Measurements from ENCODE around the gene MBLAC2. TPM values are rescaled to one million over a fixed set of nuclear protein-coding genes. Genes with fewer than 3 reads are reported as not detected.

The MBLAC2 gene
- polyA plus RNA-seq, 1 of the 3 experiments (the other 2 are of a cell fraction), result 2.0 TPM

DNA sequence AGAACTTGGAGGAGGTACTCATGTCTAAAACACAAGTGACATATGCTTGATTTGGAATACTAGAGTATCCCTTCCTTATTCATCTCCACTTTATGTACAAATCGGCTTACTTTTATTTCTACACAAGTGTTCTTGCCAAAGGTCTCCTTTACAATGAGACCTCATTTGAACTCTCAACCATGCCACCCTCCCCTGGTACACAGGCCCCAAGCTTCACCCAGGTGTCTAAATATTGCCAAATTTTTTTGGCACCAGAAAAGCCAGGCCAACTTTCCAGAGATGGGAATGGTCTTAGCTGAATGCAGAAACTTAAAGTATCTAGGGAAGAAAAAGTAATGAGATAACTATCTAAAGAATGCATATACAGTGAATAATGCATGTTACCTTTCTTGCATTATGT, 35.9 kb upstream of the MBLAC2 start:
- Histone ChIP-seq H2AFZ (ENCODE audit: low read depth) (no peak overlapping the region), H3K4me1 (ENCODE audit: control insufficient read depth in 1 of 2, insufficient read depth in 2 of 2, low read depth in 1 of 2, low read length in 1 of 2) (peaks cover 0 to 14% of the 10 kb centered on the region in 2 experiments; a peak in 1 of 4 replicates), H3K36me3 (replicated peaks in 1 of 2; ENCODE audit: control insufficient read depth in 1 of 2, insufficient read depth in 2 of 2, low read length in 1 of 2) (peaks cover 2 to 5% of the 10 kb centered on the region in 2 experiments), H3K79me2 (ENCODE audit: insufficient read depth) (no peaks in the 10 kb centered on the region), H3K9me2 (no peaks in the 10 kb centered on the region), H3K9ac (no peak overlapping the region), H4K20me1 (ENCODE audit: insufficient read depth) (no peaks in the 10 kb centered on the region), H3K27ac (ENCODE audit: low read depth in 2 of 2, low read length in 1 of 2) (no peak overlapping the region), H3F3A (replicated peaks; ENCODE audit: insufficient read depth) (peaks cover 14% of the 10 kb centered on the region), H3K9me3 (no peaks in the 10 kb centered on the region), H3K27me3 (ENCODE audit: insufficient read depth) (no peaks in the 10 kb centered on the region), H3K4me3 (ENCODE audit: low read depth in 2 of 2, low read length in 1 of 2) (no peak overlapping the region), H3K4me2 (no peak overlapping the region)
- POLR2A ChIA-PET, result no interaction called here
- CTCF ChIA-PET, result interaction anchor here (4.4 kb wide), 1 partner anchor 19 kb away, joined by 16 read pairs; the partner anchor contains the start of gene LYSMD3
- TF ChIP-seq NFIC (IDR thresholded peaks at IDR 0.05; ENCODE audit: borderline replicate concordance) (no peak), RXRA (IDR thresholded peaks at IDR 0.05; ENCODE audit: borderline replicate concordance, low read depth) (no peak), RCOR1 (IDR thresholded peaks at IDR 0.05; ENCODE audit: low read length) (no peak), ELF1 (IDR thresholded peaks at IDR 0.05) (no peak), MEF2A (IDR thresholded peaks at IDR 0.05; ENCODE audit: borderline replicate concordance, low read depth) (no peak), SMC3 (IDR thresholded peaks at IDR 0.05; ENCODE audit: low read depth, low read length) (no peak), SIN3A (IDR thresholded peaks at IDR 0.05; ENCODE audit: borderline replicate concordance, low read depth, low read length) (no peak), TCF12 (IDR thresholded peaks at IDR 0.05) (no peak), MXI1 (IDR thresholded peaks at IDR 0.05; ENCODE audit: low read depth, low read length) (no peak), FOXM1 (IDR thresholded peaks at IDR 0.05; ENCODE audit: low read depth) (no peak), EP300 (IDR thresholded peaks at IDR 0.05; ENCODE audit: borderline replicate concordance in 1 of 2, low read depth in 1 of 2, low read length in 1 of 2) (no peak), YY1 (IDR thresholded peaks at IDR 0.05; ENCODE audit: low read depth) (no peak), GATA2 (CRISPR knock-in tag; IDR thresholded peaks at IDR 0.05) (no peak)
- TF ChIP-seq, protein P1, sequence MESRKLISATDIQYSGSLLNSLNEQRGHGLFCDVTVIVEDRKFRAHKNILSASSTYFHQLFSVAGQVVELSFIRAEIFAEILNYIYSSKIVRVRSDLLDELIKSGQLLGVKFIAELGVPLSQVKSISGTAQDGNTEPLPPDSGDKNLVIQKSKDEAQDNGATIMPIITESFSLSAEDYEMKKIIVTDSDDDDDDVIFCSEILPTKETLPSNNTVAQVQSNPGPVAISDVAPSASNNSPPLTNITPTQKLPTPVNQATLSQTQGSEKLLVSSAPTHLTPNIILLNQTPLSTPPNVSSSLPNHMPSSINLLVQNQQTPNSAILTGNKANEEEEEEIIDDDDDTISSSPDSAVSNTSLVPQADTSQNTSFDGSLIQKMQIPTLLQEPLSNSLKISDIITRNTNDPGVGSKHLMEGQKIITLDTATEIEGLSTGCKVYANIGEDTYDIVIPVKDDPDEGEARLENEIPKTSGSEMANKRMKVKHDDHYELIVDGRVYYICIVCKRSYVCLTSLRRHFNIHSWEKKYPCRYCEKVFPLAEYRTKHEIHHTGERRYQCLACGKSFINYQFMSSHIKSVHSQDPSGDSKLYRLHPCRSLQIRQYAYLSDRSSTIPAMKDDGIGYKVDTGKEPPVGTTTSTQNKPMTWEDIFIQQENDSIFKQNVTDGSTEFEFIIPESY (IDR thresholded peaks at IDR 0.05; ENCODE audit: borderline replicate concordance, low read depth), result no peak
- TF ChIP-seq, protein P2, sequence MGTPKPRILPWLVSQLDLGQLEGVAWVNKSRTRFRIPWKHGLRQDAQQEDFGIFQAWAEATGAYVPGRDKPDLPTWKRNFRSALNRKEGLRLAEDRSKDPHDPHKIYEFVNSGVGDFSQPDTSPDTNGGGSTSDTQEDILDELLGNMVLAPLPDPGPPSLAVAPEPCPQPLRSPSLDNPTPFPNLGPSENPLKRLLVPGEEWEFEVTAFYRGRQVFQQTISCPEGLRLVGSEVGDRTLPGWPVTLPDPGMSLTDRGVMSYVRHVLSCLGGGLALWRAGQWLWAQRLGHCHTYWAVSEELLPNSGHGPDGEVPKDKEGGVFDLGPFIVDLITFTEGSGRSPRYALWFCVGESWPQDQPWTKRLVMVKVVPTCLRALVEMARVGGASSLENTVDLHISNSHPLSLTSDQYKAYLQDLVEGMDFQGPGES (IDR thresholded peaks at IDR 0.05; ENCODE audit: low read depth, low read length), result no peak
- TF ChIP-seq, protein P3, sequence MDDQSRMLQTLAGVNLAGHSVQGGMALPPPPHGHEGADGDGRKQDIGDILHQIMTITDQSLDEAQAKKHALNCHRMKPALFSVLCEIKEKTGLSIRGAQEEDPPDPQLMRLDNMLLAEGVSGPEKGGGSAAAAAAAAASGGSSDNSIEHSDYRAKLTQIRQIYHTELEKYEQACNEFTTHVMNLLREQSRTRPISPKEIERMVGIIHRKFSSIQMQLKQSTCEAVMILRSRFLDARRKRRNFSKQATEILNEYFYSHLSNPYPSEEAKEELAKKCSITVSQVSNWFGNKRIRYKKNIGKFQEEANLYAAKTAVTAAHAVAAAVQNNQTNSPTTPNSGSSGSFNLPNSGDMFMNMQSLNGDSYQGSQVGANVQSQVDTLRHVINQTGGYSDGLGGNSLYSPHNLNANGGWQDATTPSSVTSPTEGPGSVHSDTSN (IDR thresholded peaks at IDR 0.05), result no peak
- TF ChIP-seq, protein P4, sequence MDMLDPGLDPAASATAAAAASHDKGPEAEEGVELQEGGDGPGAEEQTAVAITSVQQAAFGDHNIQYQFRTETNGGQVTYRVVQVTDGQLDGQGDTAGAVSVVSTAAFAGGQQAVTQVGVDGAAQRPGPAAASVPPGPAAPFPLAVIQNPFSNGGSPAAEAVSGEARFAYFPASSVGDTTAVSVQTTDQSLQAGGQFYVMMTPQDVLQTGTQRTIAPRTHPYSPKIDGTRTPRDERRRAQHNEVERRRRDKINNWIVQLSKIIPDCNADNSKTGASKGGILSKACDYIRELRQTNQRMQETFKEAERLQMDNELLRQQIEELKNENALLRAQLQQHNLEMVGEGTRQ (IDR thresholded peaks at IDR 0.05; ENCODE audit: borderline replicate concordance, low read depth, low read length), result no peak
- TF ChIP-seq, protein P5, sequence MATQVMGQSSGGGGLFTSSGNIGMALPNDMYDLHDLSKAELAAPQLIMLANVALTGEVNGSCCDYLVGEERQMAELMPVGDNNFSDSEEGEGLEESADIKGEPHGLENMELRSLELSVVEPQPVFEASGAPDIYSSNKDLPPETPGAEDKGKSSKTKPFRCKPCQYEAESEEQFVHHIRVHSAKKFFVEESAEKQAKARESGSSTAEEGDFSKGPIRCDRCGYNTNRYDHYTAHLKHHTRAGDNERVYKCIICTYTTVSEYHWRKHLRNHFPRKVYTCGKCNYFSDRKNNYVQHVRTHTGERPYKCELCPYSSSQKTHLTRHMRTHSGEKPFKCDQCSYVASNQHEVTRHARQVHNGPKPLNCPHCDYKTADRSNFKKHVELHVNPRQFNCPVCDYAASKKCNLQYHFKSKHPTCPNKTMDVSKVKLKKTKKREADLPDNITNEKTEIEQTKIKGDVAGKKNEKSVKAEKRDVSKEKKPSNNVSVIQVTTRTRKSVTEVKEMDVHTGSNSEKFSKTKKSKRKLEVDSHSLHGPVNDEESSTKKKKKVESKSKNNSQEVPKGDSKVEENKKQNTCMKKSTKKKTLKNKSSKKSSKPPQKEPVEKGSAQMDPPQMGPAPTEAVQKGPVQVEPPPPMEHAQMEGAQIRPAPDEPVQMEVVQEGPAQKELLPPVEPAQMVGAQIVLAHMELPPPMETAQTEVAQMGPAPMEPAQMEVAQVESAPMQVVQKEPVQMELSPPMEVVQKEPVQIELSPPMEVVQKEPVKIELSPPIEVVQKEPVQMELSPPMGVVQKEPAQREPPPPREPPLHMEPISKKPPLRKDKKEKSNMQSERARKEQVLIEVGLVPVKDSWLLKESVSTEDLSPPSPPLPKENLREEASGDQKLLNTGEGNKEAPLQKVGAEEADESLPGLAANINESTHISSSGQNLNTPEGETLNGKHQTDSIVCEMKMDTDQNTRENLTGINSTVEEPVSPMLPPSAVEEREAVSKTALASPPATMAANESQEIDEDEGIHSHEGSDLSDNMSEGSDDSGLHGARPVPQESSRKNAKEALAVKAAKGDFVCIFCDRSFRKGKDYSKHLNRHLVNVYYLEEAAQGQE (IDR thresholded peaks at IDR 0.05; ENCODE audit: low read depth, low read length), result no peak
- no peak for DNase-seq
- WGBS (ENCODE audit: low lambda C conversion rate), result 100% methylated on average over 1 of the region's 1 CpG

All from SK-N-SH (cell line).